ENCODE results near the gene ASXL1. TPM values are rescaled to one million over a fixed set of nuclear protein-coding genes. Genes with fewer than 3 reads are reported as not detected.

Gene ASXL1
- total RNA-seq, 1 donor, result 68.8 TPM

- DNase-seq (ENCODE audit: insufficient read length, low spot score, missing footprints), result peak; percentile 89
Observed at GRCh38 chr20:32359633-32360332, 1.7 kb downstream of the ASXL1 start.

GRCh38 chr20:32360333-32360634 is 2.2 kb downstream of the ASXL1 start:
- Histone ChIP-seq H3K27me3 (ENCODE audit: insufficient read depth, low read length) (no peaks in the 10 kb centered on the region), H3K9me3 (ENCODE audit: low read depth, low read length) (no peaks in the 10 kb centered on the region), H2AFZ (ENCODE audit: low read length) (no peak overlapping the region), H3K4me3 (ENCODE audit: insufficient read depth, low read length) (peak overlapping the region; percentile 90), H3K79me2 (ENCODE audit: insufficient read depth, low read length) (peaks cover 65% of the 10 kb centered on the region), H4K20me1 (ENCODE audit: insufficient read depth, low read length) (peaks cover 48% of the 10 kb centered on the region), H3K27ac (ENCODE audit: low read depth, low read length) (peak overlapping the region; percentile 88), H3K4me1 (ENCODE audit: insufficient read depth, low read length) (peaks cover 42% of the 10 kb centered on the region), H3K4me2 (ENCODE audit: insufficient read depth, low read length) (peak overlapping the region; percentile 84), H3K36me3 (ENCODE audit: insufficient read depth, low read length) (no peaks in the 10 kb centered on the region)
- peak; percentile 83 for DNase-seq (ENCODE audit: insufficient read length, low spot score, missing footprints)
- no peak for TF ChIP-seq CTCF (IDR thresholded peaks at IDR 0.05; ENCODE audit: extremely low read depth, low read depth, low read length)

More at GRCh38 chr20:32359633-32360332, 1.7 kb downstream of the ASXL1 start:
- no peaks in the 10 kb centered on the region for H3K36me3 ChIP-seq (ENCODE audit: insufficient read depth, low read length)
- no peaks in the 10 kb centered on the region for H3K27me3 ChIP-seq (ENCODE audit: insufficient read depth, low read length)
- peak overlapping the region; percentile 88 for H3K27ac ChIP-seq (ENCODE audit: low read depth, low read length)
- no peak for TF ChIP-seq CTCF (IDR thresholded peaks at IDR 0.05; ENCODE audit: extremely low read depth, low read depth, low read length)
- H2AFZ ChIP-seq (ENCODE audit: low read length), result peak overlapping the region; percentile 8
- peaks cover 60% of the 10 kb centered on the region for H3K79me2 ChIP-seq (ENCODE audit: insufficient read depth, low read length)
- H3K4me2 ChIP-seq (ENCODE audit: insufficient read depth, low read length), result peak overlapping the region; percentile 84
- peak overlapping the region; percentile 90 for H3K4me3 ChIP-seq (ENCODE audit: insufficient read depth, low read length)
- no peaks in the 10 kb centered on the region for H3K9me3 ChIP-seq (ENCODE audit: low read depth, low read length)
- peaks cover 43% of the 10 kb centered on the region for H4K20me1 ChIP-seq (ENCODE audit: insufficient read depth, low read length)
- H3K4me1 ChIP-seq (ENCODE audit: insufficient read depth, low read length), result peaks cover 47% of the 10 kb centered on the region

- Histone ChIP-seq H2AFZ (ENCODE audit: low read length) (no peak overlapping the region), H4K20me1 (ENCODE audit: insufficient read depth, low read length) (peaks cover 72% of the 10 kb centered on the region), H3K4me1 (ENCODE audit: insufficient read depth, low read length) (peaks cover 26% of the 10 kb centered on the region), H3K27me3 (ENCODE audit: insufficient read depth, low read length) (no peaks in the 10 kb centered on the region), H3K9me3 (ENCODE audit: low read depth, low read length) (no peaks in the 10 kb centered on the region), H3K36me3 (ENCODE audit: insufficient read depth, low read length) (peaks cover under 1% of the 10 kb centered on the region), H3K27ac (ENCODE audit: low read depth, low read length) (peak overlapping the region; percentile 12), H3K4me3 (ENCODE audit: insufficient read depth, low read length) (no peak overlapping the region), H3K4me2 (ENCODE audit: insufficient read depth, low read length) (peak overlapping the region; percentile 19), H3K79me2 (ENCODE audit: insufficient read depth, low read length) (peaks cover 92% of the 10 kb centered on the region)
- peak; percentile 79 for DNase-seq (ENCODE audit: insufficient read length, low spot score, missing footprints)
- no peak for TF ChIP-seq CTCF (IDR thresholded peaks at IDR 0.05; ENCODE audit: extremely low read depth, low read depth, low read length)
Observed at GRCh38 chr20:32362901-32363364, 4.8 kb downstream of the ASXL1 start.

GRCh38 chr20:32363492-32363891 is 5.4 kb downstream of the ASXL1 start:
- H3K4me1 ChIP-seq (ENCODE audit: insufficient read depth, low read length), result peaks cover 27% of the 10 kb centered on the region
- H3K27me3 ChIP-seq (ENCODE audit: insufficient read depth, low read length), result no peaks in the 10 kb centered on the region
- peak overlapping the region; percentile 6 for H3K27ac ChIP-seq (ENCODE audit: low read depth, low read length)
- H3K79me2 ChIP-seq (ENCODE audit: insufficient read depth, low read length), result peaks cover 97% of the 10 kb centered on the region
- no peak for DNase-seq (ENCODE audit: insufficient read length, low spot score, missing footprints)
- no peaks in the 10 kb centered on the region for H3K9me3 ChIP-seq (ENCODE audit: low read depth, low read length)
- H2AFZ ChIP-seq (ENCODE audit: low read length), result no peak overlapping the region
- H4K20me1 ChIP-seq (ENCODE audit: insufficient read depth, low read length), result peaks cover 77% of the 10 kb centered on the region
- H3K36me3 ChIP-seq (ENCODE audit: insufficient read depth, low read length), result peaks cover 4% of the 10 kb centered on the region
- no peak for TF ChIP-seq CTCF (IDR thresholded peaks at IDR 0.05; ENCODE audit: extremely low read depth, low read depth, low read length)
- no peak overlapping the region for H3K4me3 ChIP-seq (ENCODE audit: insufficient read depth, low read length)
- no peak overlapping the region for H3K4me2 ChIP-seq (ENCODE audit: insufficient read depth, low read length)

Measured in osteoblast (primary cell).